ENCODE results near the gene TRPM4. TPM values are rescaled to one million over a fixed set of nuclear protein-coding genes. Genes with fewer than 3 reads are reported as not detected.

Gene TRPM4
- total and polyA plus RNA-seq, 10 of the 15 experiments (the other 5 are each of a cell fraction or from before 2014, with no cell fraction given): 0.10 to 0.64 (median 0.15) TPM; not detected in 7

DNA sequence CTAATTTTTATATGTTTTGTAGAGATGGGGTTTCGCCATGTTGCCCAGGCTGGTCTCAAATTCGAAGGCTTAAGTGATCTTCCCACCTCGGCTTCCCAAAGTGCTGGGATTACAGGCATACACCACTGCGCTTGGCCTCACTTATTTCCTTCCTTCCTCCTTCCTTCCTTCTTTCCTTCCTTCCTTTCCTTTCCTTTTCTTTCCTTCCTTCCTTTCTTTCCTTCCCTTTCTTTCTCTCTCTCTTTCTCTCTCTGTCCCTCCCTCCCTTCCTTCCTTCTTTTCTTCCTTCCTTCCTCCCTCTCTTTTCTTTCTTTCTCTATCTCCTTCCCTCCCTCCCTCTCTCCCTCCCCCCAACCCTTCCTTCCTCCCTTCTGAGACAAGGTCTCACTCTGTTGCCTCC is 36.8 kb downstream of the TRPM4 start:
- H3K27me3 ChIP-seq (replicated peaks in 1 of 2; ENCODE audit: control insufficient read depth in 2 of 2, insufficient read depth in 2 of 2, low read length in 1 of 2): no peaks in the 10 kb centered on the region
- H3K4me2 ChIP-seq (ENCODE audit: control insufficient read depth, insufficient read depth): no peak overlapping the region
- no peaks in the 10 kb centered on the region for H3K9me3 ChIP-seq (replicated peaks; ENCODE audit: control insufficient read depth, insufficient read depth, low read length)
- no peak for DNase-seq (ENCODE audit: low read depth, low spot score)
- H3K4me3 ChIP-seq: no peak overlapping the region
- WGBS (ENCODE audit: insufficient coverage, insufficient replicate concordance, low lambda C conversion rate, missing lambda C conversion rate): 49% methylated on average over 4 of the region's 4 CpGs
- CTCF ChIA-PET: interaction anchor here (0.6 to 1.1 kb wide), 6 partner anchors 24 to 138 kb away, joined by 3 to 4 read pairs (median 3); partner anchors contain the start of gene LIN7B
- in situ Hi-C loops (cut with MboI): no loop called here
- no peak overlapping the region for H2AFZ ChIP-seq (ENCODE audit: control insufficient read depth, low read depth, low read length)
- no peak overlapping the region for H3K27ac ChIP-seq (ENCODE audit: control insufficient read depth, insufficient read depth)
- no peaks in the 10 kb centered on the region for H4K20me1 ChIP-seq (ENCODE audit: control insufficient read depth, insufficient read depth)
- RAD21 ChIA-PET (ENCODE audit: unreplicated experiment): no interaction called here
- no peak for ATAC-seq
- H3K36me3 ChIP-seq (ENCODE audit: control insufficient read depth in 2 of 2, insufficient read depth in 2 of 2, low read length in 1 of 2): no peaks in the 10 kb centered on the region
- no peaks in the 10 kb centered on the region for H3K4me1 ChIP-seq (ENCODE audit: control insufficient read depth, insufficient read depth, low read length)
- no TSS peak for BruUV-seq (replicated peaks)
- no peak for FAIRE-seq
- TF ChIP-seq, protein P1, sequence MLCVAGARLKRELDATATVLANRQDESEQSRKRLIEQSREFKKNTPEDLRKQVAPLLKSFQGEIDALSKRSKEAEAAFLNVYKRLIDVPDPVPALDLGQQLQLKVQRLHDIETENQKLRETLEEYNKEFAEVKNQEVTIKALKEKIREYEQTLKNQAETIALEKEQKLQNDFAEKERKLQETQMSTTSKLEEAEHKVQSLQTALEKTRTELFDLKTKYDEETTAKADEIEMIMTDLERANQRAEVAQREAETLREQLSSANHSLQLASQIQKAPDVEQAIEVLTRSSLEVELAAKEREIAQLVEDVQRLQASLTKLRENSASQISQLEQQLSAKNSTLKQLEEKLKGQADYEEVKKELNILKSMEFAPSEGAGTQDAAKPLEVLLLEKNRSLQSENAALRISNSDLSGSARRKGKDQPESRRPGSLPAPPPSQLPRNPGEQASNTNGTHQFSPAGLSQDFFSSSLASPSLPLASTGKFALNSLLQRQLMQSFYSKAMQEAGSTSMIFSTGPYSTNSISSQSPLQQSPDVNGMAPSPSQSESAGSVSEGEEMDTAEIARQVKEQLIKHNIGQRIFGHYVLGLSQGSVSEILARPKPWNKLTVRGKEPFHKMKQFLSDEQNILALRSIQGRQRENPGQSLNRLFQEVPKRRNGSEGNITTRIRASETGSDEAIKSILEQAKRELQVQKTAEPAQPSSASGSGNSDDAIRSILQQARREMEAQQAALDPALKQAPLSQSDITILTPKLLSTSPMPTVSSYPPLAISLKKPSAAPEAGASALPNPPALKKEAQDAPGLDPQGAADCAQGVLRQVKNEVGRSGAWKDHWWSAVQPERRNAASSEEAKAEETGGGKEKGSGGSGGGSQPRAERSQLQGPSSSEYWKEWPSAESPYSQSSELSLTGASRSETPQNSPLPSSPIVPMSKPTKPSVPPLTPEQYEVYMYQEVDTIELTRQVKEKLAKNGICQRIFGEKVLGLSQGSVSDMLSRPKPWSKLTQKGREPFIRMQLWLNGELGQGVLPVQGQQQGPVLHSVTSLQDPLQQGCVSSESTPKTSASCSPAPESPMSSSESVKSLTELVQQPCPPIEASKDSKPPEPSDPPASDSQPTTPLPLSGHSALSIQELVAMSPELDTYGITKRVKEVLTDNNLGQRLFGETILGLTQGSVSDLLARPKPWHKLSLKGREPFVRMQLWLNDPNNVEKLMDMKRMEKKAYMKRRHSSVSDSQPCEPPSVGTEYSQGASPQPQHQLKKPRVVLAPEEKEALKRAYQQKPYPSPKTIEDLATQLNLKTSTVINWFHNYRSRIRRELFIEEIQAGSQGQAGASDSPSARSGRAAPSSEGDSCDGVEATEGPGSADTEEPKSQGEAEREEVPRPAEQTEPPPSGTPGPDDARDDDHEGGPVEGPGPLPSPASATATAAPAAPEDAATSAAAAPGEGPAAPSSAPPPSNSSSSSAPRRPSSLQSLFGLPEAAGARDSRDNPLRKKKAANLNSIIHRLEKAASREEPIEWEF (IDR thresholded peaks at IDR 0.05; ENCODE audit: insufficient replicate concordance, low read depth, low read length): no peak
- intact Hi-C loops (cut with micrococcal nuclease; ENCODE audit: unreplicated experiment): no loop called here
- H3K79me2 ChIP-seq (ENCODE audit: control insufficient read depth, insufficient read depth, low read length): no peaks in the 10 kb centered on the region
- POLR2A ChIA-PET: no interaction called here
- SMC1A ChIA-PET (ENCODE audit: uncharacterized antibody, unreplicated experiment): interaction anchor here (0.8 kb wide), 1 partner anchor 403 kb away, joined by 3 read pairs; no protein-coding TSS in a partner anchor
- no peak overlapping the region for H3K9ac ChIP-seq (ENCODE audit: control insufficient read depth, insufficient read depth, low read length)
